K562 (cell line): ENCODE results near the gene FOXF2.

Source experiments
- ARID4B ChIP-seq: sonication (generic); formaldehyde crosslinking; IDR thresholded peaks from 2 replicates; pipeline ENCODE4 v1.8.0; 2022; ENCODE audit warnings: mild to moderate bottlenecking, missing genetic modification reagents
- CREB1 ChIP-seq, 2 experiments: sonication (generic) in 1 of 2; formaldehyde crosslinking in 1 of 2; IDR thresholded peaks; 2 replicates each; pipeline versions ENCODE4 v1.6.1 to v1.8.0; 2012 to 2022; ENCODE audit warnings: inconsistent platforms in 1 of 2, mild to moderate bottlenecking in 1 of 2, missing genetic modification reagents in 1 of 2, moderate library complexity in 1 of 2
- ETV6 ChIP-seq, 3 experiments: fragments of 150-350 bp in 1 of 3; sonication (generic) in 1 of 3; formaldehyde crosslinking in 1 of 3; IDR thresholded peaks; 2 replicates each; pipeline versions ENCODE4 v1.6.1 to v1.8.0; 2014 to 2022; ENCODE audit warnings: borderline replicate concordance in 2 of 3, low read depth in 2 of 3, antibody characterized with exemption in 1 of 3, low read length in 1 of 3, mild to moderate bottlenecking in 1 of 3, missing genetic modification reagents in 1 of 3
- MAFK ChIP-seq: IDR thresholded peaks from 2 replicates; pipeline ENCODE4 v1.6.1; 2011; ENCODE audit warnings: low read length, improper control_type of control experiment
- MEF2A ChIP-seq: IDR thresholded peaks from 2 replicates; pipeline ENCODE4 v1.6.1; 2011; ENCODE audit warnings: low read depth, mild to moderate bottlenecking, low read length, moderate library complexity; ENCODE audit not compliant: control insufficient read depth
- POLR2A ChIP-seq: fragments of 450-650 bp; conservative IDR thresholded peaks from 2 replicates; pipeline ENCODE4 v1.6.1; 2016
- SREBF2 ChIP-seq: sonication (generic); formaldehyde crosslinking; IDR thresholded peaks from 2 replicates; pipeline ENCODE4 v1.4.0; 2020; ENCODE audit warnings: mild to moderate bottlenecking, missing genetic modification reagents
- ZNF217 ChIP-seq: sonication (generic); formaldehyde crosslinking; IDR thresholded peaks from 2 replicates; pipeline ENCODE4 v1.8.0; 2022; ENCODE audit warnings: mild to moderate bottlenecking, missing genetic modification reagents
- ZNF274 ChIP-seq: IDR thresholded peaks from 2 replicates; pipeline ENCODE4 v1.6.1; 2011; ENCODE audit warnings: low read depth, mild to moderate bottlenecking, low read length, moderate library complexity, borderline replicate concordance
- TF ChIP-seq, protein P1 (sequence below): sonication (generic); formaldehyde crosslinking; IDR thresholded peaks from 2 replicates; pipeline ENCODE4 v1.8.1; 2023; ENCODE audit warnings: mild to moderate bottlenecking, missing genetic modification reagents
- TF ChIP-seq, protein P2 (sequence below), 2 experiments: IDR thresholded peaks; 2 replicates each; pipeline ENCODE4 v1.6.1; 2011; ENCODE audit warnings: borderline replicate concordance in 1 of 2, control low read depth in 1 of 2, low read depth in 1 of 2, low read length in 1 of 2, mild to moderate bottlenecking in 1 of 2, mixed read lengths in 1 of 2, moderate library complexity in 1 of 2; ENCODE audit not compliant: insufficient read depth in 1 of 2, insufficient read length in 1 of 2, poor library complexity in 1 of 2, severe bottlenecking in 1 of 2; ENCODE audit errors: extremely low read depth in 1 of 2

GRCh38 chr6:1409774-1410465, 20.5 kb downstream of the FOXF2 start:
- TF ChIP-seq CREB1 (IDR thresholded peaks at IDR 0.05) (no peak), CREB1 (CRISPR knock-in tag; IDR thresholded peaks at IDR 0.05) (no peak), SREBF2 (no peak), ARID4B (CRISPR knock-in tag) (no peak), ZNF274 (no peak), ETV6 (IDR thresholded peaks at IDR 0.05; ENCODE audit: borderline replicate concordance in 1 of 2, low read depth in 2 of 2, low read length in 1 of 2) (no peak), ETV6 (CRISPR knock-in tag; IDR thresholded peaks at IDR 0.05; ENCODE audit: borderline replicate concordance) (no peak), ZNF217 (CRISPR knock-in tag) (no peak), POLR2A (no peak), MEF2A (no peak), MAFK (no peak)
- TF ChIP-seq, protein P1, sequence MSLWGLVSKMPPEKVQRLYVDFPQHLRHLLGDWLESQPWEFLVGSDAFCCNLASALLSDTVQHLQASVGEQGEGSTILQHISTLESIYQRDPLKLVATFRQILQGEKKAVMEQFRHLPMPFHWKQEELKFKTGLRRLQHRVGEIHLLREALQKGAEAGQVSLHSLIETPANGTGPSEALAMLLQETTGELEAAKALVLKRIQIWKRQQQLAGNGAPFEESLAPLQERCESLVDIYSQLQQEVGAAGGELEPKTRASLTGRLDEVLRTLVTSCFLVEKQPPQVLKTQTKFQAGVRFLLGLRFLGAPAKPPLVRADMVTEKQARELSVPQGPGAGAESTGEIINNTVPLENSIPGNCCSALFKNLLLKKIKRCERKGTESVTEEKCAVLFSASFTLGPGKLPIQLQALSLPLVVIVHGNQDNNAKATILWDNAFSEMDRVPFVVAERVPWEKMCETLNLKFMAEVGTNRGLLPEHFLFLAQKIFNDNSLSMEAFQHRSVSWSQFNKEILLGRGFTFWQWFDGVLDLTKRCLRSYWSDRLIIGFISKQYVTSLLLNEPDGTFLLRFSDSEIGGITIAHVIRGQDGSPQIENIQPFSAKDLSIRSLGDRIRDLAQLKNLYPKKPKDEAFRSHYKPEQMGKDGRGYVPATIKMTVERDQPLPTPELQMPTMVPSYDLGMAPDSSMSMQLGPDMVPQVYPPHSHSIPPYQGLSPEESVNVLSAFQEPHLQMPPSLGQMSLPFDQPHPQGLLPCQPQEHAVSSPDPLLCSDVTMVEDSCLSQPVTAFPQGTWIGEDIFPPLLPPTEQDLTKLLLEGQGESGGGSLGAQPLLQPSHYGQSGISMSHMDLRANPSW, result no peak
- TF ChIP-seq, protein P2, sequence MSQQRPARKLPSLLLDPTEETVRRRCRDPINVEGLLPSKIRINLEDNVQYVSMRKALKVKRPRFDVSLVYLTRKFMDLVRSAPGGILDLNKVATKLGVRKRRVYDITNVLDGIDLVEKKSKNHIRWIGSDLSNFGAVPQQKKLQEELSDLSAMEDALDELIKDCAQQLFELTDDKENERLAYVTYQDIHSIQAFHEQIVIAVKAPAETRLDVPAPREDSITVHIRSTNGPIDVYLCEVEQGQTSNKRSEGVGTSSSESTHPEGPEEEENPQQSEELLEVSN (IDR thresholded peaks at IDR 0.05; ENCODE audit: borderline replicate concordance in 1 of 2, extremely low read depth in 1 of 2, insufficient read depth in 1 of 2, insufficient read length in 1 of 2, low read depth in 1 of 2, low read length in 1 of 2, poor library complexity in 1 of 2, severe bottlenecking in 1 of 2), result no peak
